HG02759 (cell line): ENCODE data around the gene MROH2B.
"Not testable (repeated sequence)": the region's sequence is repeated elsewhere in the genome, so short reads cannot be mapped to it uniquely, and the experiment has no call there.

ENCODE experiments used
- ATAC-seq: cut with Tn5 transposase; IDR thresholded peaks from one replicate; pipeline ENCODE4 v1.9.1; 2021; ENCODE audit warnings: mild to moderate bottlenecking, moderate library complexity; ENCODE audit not compliant: unreplicated experiment

Gene MROH2B

GRCh38 chr5:41032973-41033372 lies 38.2 kb downstream of the MROH2B start:
- no peak for ATAC-seq

DNA sequence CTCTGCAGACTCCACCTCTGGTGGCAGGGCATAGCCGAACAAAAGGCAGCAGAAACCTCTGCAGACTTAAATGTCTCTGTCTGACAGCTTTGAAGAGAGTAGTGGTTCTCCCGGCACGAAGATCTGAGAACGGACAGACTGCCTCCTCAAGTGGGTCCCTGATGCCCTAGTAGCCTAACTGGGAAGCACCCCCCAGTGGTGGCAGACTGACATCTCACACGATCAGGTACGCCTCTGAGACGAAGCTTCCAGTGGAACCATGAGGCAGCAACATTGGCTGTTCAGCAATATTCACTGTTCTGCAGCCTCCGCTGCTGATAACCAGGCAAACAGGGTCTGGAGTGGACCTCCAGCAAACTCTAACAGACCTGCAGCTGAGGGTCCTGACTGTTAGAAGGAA lies 48.5 kb downstream of the MROH2B start:
- ATAC-seq: not testable (repeated sequence)

DNA sequence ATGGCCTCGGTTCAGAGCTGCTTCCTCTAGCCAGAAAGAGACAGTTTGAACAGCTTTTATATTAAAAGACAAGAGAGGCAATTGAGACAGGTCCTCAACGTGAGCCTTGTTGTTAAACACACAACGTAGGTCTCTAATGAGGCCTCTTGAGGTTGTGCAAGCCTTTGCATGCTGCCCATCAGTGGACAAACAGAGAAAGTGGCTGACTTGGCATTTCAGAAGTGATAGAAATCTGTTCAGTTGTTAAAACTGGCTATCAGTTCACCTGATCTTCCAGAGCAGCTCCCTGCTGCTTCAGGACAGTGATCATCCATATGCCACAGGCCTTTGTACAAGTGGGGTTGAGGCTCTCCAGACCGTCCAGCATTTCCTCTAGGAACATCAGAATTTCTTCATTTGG lies 58.8 kb downstream of the MROH2B start:
- ATAC-seq: no peak

GRCh38 chr5:41010572-41010971 lies 60.6 kb downstream of the MROH2B start:
- no peak for ATAC-seq

GRCh38 chr5:41009232-41009631 lies 61.9 kb downstream of the MROH2B start:
- no peak for ATAC-seq

- ATAC-seq: no peak
Measured at GRCh38 chr5:41004931-41005330, 66.2 kb downstream of the MROH2B start.

GRCh38 chr5:41003670-41004376 lies 67.3 kb downstream of the MROH2B start:
- ATAC-seq: no peak

DNA sequence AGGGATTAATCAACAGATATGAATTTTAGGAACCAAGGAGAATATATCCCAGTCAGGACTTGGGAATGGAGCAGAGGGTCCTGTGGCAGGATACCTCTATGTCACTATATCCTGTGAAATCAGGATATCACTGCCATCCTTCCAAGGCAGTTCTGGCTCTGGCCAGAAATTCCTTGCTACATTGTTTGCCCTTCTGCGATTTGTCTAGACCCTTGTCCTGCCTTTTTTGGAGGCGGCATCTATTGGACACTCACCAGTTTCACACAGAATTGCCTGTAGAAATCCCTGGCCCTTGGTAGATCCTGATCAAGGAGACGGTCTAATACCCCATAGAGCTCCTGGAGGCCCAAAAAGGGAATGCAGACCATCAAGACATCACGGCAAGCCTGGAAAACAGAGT lies 71.2 kb downstream of the MROH2B start:
- ATAC-seq: no peak

- no peak for ATAC-seq
Measured at GRCh38 chr5:40999142-40999541, 72.0 kb downstream of the MROH2B start.

DNA sequence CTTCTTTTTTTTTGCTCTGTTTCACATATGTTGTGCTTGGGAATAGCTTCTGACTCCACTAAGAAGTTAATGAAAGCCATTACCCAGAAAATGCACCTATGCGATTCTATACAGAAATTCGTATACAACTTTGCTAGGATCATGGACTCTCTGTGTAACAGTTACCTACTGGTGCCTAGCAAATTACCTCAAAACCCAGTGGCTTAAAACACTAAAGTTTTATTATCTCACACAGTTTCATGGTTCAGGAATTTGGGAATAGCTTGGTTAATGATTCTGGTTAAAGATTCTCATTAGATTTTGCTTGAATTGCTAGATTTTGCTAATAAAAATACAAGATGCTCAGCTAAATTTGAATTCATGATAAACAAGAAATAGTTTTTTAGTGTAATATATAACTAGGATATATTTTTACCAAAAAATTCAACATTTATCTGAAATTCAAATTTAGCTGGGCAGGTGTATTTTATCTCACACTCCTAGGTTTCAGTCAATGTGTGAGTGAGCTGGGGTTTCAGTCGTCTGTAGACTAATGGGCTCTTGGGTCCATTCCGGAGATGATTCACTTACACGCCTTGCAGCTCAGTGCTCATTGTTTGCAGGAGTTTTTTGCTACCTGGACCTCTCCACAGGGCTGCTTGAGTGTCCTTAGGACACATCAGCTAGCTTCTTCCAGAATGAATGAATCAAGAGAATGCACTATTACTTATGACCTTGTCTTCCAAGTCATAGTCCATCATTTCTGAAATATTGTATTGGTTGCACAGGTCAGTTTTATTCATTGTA lies 75.1 kb downstream of the MROH2B start:
- no peak for ATAC-seq

GRCh38 chr5:40991981-40992559 lies 79.1 kb downstream of the MROH2B start:
- no peak for ATAC-seq

DNA sequence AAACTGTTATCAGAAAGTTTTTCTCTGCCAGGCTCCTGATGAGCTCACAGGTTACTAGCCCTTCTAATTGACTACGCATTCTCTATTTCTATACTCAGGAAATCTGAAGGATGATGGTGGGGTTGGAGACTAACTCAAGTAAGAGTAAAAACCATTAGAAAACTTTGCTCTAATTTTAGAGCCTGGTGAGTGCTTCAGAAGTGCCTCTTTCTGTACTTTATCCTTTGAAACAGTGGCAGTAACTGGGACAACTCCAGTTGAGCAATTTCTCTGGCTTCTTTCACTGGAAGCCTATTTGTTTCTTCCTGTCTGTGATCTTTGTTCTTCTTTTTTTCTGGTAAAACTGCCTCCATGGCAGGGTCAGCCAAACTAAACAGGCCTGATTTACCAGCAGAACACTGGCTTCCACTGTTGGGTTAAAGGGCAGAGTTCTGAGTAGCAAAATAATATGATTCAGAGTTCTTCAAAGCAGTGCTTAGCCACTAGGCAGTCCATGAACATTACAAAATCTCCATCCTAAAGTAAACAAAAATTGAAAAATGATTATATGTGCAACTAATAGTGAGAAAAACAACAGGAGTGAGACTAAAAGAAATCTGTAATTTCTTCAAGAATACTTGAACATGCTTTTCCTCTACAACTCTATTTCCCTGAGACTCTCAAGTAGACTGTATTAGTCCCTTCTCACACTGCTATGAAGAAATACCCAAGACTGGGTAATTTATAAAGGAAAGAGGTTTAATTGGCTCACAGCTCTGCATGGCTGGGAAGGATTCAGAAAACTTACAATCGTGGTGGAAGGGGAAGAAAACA lies 79.8 kb downstream of the MROH2B start:
- ATAC-seq: no peak

- no peak for ATAC-seq
Measured at GRCh38 chr5:40988746-40989510, 82.2 kb downstream of the MROH2B start.

DNA sequence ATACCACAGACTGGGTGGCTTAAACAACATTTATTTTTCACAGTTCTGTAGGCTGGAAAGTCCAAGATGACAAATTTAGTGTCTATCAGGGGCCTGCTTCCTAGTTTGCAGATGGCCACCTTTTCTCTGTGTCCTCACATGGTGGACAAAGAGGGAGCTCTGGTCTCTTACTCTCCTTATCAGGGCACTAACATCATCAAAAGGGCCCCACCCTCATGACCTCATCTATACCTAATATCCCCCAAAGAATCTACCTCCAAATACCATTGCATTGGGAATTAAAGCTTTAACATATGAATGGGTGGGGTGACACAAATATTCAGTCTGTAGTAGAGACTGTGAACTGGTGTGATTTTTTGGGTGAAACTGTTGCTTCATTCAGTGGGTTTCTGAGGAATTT lies 83.8 kb downstream of the MROH2B start:
- no peak for ATAC-seq

DNA sequence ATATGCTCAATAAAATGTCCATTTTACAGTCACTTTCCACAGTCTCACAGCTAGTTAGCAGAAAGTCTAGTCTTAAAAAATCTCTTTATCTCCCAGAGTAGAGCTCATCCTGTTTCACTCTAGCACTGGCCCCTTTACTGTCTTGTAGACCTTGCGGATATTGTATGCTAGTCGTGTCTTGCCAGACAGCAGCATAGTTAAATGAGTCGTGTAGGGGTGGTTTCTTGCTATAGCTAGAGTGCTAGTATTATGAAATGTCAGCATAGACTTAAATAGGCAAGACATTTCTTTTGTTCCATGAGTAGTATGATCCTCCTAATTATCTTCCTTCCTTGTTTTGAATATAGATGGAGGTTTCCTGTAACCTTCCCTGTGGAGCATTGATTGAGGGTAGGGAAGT lies 84.5 kb downstream of the MROH2B start:
- no peak for ATAC-seq

GRCh38 chr5:40985501-40985900 lies 85.6 kb downstream of the MROH2B start:
- no peak for ATAC-seq

- no peak for ATAC-seq
Measured at GRCh38 chr5:40984884-40985283, 86.3 kb downstream of the MROH2B start.

DNA sequence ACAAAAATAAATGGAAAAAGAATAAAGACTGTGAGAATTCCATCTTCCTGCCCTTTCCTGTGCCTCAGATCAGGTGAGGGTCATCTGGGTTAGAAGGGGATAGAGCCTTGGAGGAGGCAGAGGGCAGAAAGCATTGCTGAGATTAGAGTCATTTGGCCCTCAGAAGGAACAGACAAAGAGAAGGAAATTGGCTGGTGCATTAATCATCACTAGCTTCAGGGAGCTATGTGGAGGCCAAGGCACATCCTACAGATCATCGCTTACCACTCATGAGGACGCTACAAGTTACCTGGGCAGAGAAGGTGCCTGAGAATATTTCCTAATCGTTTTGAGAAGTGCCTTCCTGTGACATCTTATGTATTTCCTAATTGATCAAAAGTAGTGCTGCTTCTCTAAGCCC lies 87.4 kb downstream of the MROH2B start:
- no peak for ATAC-seq

DNA sequence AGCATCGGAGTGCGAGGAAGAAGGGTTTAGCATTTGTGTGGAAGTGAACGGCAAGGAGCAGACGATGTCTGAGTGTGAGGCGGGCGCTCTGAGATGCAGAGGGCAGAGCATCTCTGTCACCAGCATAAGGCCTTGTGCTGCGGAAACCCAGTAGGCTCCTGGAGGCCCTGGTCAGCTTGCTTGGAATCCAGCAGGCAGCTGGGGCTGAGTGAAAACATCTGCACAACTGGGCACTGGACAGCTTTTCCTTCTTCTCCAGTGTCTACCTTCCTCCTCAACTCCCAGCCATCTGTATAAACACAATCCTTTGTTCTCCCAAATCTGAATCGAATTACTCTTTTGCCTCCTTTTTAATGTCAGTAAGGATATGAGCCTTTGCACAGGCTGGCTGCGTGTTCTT lies 89.7 kb downstream of the MROH2B start:
- ATAC-seq: no peak

GRCh38 chr5:40976836-40977235 lies 94.3 kb downstream of the MROH2B start:
- ATAC-seq: no peak

DNA sequence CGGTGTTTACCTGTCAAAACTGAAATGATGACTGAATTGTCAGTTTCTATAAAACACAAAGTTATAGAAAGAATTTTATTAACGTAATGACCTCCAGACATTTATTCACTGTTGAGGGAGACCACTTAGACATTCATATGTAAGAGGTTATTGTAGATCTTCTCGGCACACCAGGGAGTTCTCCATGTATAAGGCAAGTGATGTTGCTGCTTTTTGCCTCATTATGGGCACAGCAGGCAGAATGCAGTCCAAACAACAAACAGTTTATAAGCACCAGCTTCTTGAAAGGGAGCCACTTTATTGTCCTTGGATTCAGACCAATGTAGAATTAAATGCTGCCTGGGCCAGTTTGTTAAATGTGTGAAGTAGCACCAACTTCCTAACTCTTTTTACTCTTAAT lies 95.1 kb downstream of the MROH2B start:
- ATAC-seq: no peak
